C4-2B (cell line): ENCODE data around the gene EIF2S1.

Experiments
- ZFX ChIP-seq: fragments of 450-650 bp; IDR thresholded peaks from 2 replicates; pipeline ENCODE4 v1.6.1; 2017
- TF ChIP-seq, protein P1 (sequence below): fragments of 450-650 bp; conservative IDR thresholded peaks from 2 replicates; pipeline ENCODE4 v1.5.1; 2017; ENCODE audit warnings: mild to moderate bottlenecking

DNA sequence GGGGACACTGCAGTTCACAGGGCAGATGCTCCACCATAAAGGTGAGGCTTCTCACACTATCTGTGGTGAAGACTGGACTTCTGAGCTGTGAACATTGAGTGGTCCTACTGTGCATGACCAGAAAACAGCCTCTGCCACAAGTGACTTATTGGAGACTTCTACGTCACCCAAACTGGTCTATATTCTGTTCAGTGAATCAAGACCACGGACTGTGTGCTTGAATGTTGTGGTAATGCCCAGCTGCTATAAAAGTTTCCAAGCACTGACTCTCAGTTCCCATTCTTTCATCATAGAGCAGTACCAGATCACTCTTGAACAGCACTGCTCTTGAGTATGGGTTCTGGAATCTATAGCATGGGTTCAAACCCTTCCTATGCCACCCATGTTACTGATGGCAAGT is 56.7 kb downstream of the EIF2S1 start:
- TF ChIP-seq, protein P1, sequence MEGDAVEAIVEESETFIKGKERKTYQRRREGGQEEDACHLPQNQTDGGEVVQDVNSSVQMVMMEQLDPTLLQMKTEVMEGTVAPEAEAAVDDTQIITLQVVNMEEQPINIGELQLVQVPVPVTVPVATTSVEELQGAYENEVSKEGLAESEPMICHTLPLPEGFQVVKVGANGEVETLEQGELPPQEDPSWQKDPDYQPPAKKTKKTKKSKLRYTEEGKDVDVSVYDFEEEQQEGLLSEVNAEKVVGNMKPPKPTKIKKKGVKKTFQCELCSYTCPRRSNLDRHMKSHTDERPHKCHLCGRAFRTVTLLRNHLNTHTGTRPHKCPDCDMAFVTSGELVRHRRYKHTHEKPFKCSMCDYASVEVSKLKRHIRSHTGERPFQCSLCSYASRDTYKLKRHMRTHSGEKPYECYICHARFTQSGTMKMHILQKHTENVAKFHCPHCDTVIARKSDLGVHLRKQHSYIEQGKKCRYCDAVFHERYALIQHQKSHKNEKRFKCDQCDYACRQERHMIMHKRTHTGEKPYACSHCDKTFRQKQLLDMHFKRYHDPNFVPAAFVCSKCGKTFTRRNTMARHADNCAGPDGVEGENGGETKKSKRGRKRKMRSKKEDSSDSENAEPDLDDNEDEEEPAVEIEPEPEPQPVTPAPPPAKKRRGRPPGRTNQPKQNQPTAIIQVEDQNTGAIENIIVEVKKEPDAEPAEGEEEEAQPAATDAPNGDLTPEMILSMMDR = no peak
- no peak for TF ChIP-seq ZFX
